Psoas muscle (tissue), 8 donors: Measurements from ENCODE around the gene ARHGDIA. TPM values are rescaled to one million over a fixed set of nuclear protein-coding genes. Genes with fewer than 3 reads are reported as not detected.
A peak's percentile ranks its signal among the peaks of the same experiment; 100 is the strongest.
"Not testable (repeated sequence)": the region's sequence is repeated elsewhere in the genome, so short reads cannot be mapped to it uniquely, and the experiment has no call there.

Experiments used
- ATAC-seq, 4 donors: fragments of 200-7000 bp; cut with Tn5 transposase; one replicate each; pipeline ENCODE4 v1.9.1; 2020; ENCODE audit warnings: moderate library complexity in 3 of 4, mild to moderate bottlenecking in 2 of 4
- DNase-seq, 2 donors: peaks; one replicate each; pipeline ENCODE4 v3.0.0-alpha.2; 2020
- H3K27ac ChIP-seq: fragments of 200-600 bp; one replicate; pipeline ENCODE4 v1.8.0; 2022
- H3K27me3 ChIP-seq, 3 donors: fragments of 200-600 bp in 1 of 3; one replicate each; pipeline versions ENCODE4 v1.6.1 to v1.8.0; 2013 to 2022; ENCODE audit warnings: low read length in 2 of 3, mild to moderate bottlenecking in 2 of 3, moderate library complexity in 1 of 3; ENCODE audit not compliant: insufficient read depth in 3 of 3
- H3K36me3 ChIP-seq, 2 donors: fragments of 200-600 bp in 1 of 2; one replicate each; pipeline versions ENCODE4 v1.6.1 to v1.8.0; 2013 to 2022; ENCODE audit warnings: low read depth in 1 of 2, mild to moderate bottlenecking in 1 of 2, moderate library complexity in 1 of 2; ENCODE audit not compliant: insufficient read depth in 1 of 2
- H3K4me1 ChIP-seq: fragments of 200-600 bp; one replicate; pipeline ENCODE4 v1.8.0; 2022
- H3K4me3 ChIP-seq: fragments of 200-600 bp; one replicate; pipeline ENCODE4 v1.8.0; 2022; ENCODE audit warnings: mild to moderate bottlenecking
- H3K9me3 ChIP-seq: fragments of 200-600 bp; one replicate; pipeline ENCODE4 v1.8.0; 2022
- CTCF ChIP-seq: fragments of 200-600 bp; IDR thresholded peaks from one replicate; pipeline ENCODE4 v1.8.0; 2022; ENCODE audit warnings: antibody characterized with exemption
- WGBS, 3 donors: extraction: QIAGEN DNeasy Blood & Tissue Kit; methylation state at CpG; one replicate each; pipeline versions ENCODE4 v1.1.6 to v1.1.7; 2013; 5-methylcytosine and 5-hydroxymethylcytosine counted together
- intact Hi-C, 2 donors: fragments of 100-400 bp; cut with DNase I; formaldehyde crosslinking; loops; one replicate each; pipeline versions ENCODE4 v1.11.0 to v1.14.2; 2022
- polyA plus RNA-seq, 3 donors: library from polyadenylated mRNA; stranded (reverse); fragments of 200-250 nt; gene quantifications; one replicate each; pipeline ENCODE4 v1.2.3, GENCODE V29; 2013
- total RNA-seq, 4 donors: library from RNA; stranded (reverse); fragmentation: NEBNext Ultra II Directional in 2 of 4; extraction: Animal tissue kit (Norgen Biotek cat#: 25700) in 2 of 4; gene quantifications; one replicate each; pipeline versions ENCODE4 v1.2.1 to v1.2.4, GENCODE V29; 2021 to 2023
- donor health status: healthy with polysubstance abuse.
- donor health status: DM: no; HTN: no; CAD: no; lungs with moderate emphysema.
- donor health status: Bipolar disorder and iron deficiency.
- donor health status: healthy.
- donor health status: DM: yes; HTN: yes; CAD: no.
- donor health status: DM: no; HTN: no; CAD: no.
- donor health status: DM: no; HTN: no; CAD: no.
- donor health status: DM: yes; HTN: yes; CAD: no.

Gene ARHGDIA
- total and polyA plus RNA-seq, 7 donors = 79.1 to 268 (median 149) TPM

GRCh38 chr17:81842378-81842724 is 28.8 kb downstream of the ARHGDIA start:
- Histone ChIP-seq H3K36me3 (peaks cover 10 to 47% of the 10 kb centered on the region in 2 donors), H3K27me3 (no peaks in the 10 kb centered on the region), H3K27ac (peak overlapping the region; percentile 98), H3K9me3 (no peaks in the 10 kb centered on the region), H3K4me3 (no peak overlapping the region), H3K4me1 (peaks cover 58% of the 10 kb centered on the region)
- no peak for TF ChIP-seq CTCF
- DNase-seq (no peak), ATAC-seq (no peak)
- intact Hi-C loops = loop anchor here in 1 of 2 donors (2.0 kb wide), 1 partner anchor 16 kb away; no protein-coding TSS in a partner anchor
- WGBS, 3 donors = 90 to 94% (median 92%) methylated on average over 11 of the region's 11 CpGs

- H3K9me3 ChIP-seq = no peaks in the 10 kb centered on the region
- H3K27me3 ChIP-seq = no peaks in the 10 kb centered on the region
- peak overlapping the region; percentile 98 for H3K27ac ChIP-seq
- no peak for ATAC-seq
- no peak for DNase-seq
- WGBS, 3 donors = 57 to 84% (median 66%) methylated on average over 15 of the region's 15 CpGs
- peaks cover 60% of the 10 kb centered on the region for H3K4me1 ChIP-seq
- intact Hi-C loops = loop anchor here in 1 of 2 donors (2.0 kb wide), 1 partner anchor 17 kb away; no protein-coding TSS in a partner anchor
- peak overlapping the region; percentile 48 for H3K4me3 ChIP-seq
- H3K36me3 ChIP-seq = peaks cover 6 to 42% of the 10 kb centered on the region in 2 donors
- no peak for TF ChIP-seq CTCF
Measured at GRCh38 chr17:81841866-81842265, 29.3 kb downstream of the ARHGDIA start.

- Histone ChIP-seq H3K27ac (peak overlapping the region; percentile 98), H3K9me3 (no peaks in the 10 kb centered on the region), H3K36me3 (peaks cover 4 to 34% of the 10 kb centered on the region in 2 donors), H3K27me3 (no peaks in the 10 kb centered on the region), H3K4me1 (peaks cover 63% of the 10 kb centered on the region), H3K4me3 (peak overlapping the region; percentile 48)
- ATAC-seq = peak; percentile 69 to 82 (median 77)
- intact Hi-C loops = no loop called here
- TF ChIP-seq CTCF = no peak
- 28 to 40% (median 31%) methylated on average over 38 to 40 of the region's 40 CpGs for WGBS, 3 donors
- DNase-seq = peak; percentile 75 to 89
Measured at GRCh38 chr17:81840826-81841778, 30.0 kb downstream of the ARHGDIA start.

GRCh38 chr17:81840059-81840458 is 31.1 kb downstream of the ARHGDIA start:
- H3K4me1 ChIP-seq = peaks cover 70% of the 10 kb centered on the region
- peak overlapping the region; percentile 48 for H3K4me3 ChIP-seq
- H3K27me3 ChIP-seq, intact Hi-C loops, H3K9me3 ChIP-seq, DNase-seq, ATAC-seq: not testable (repeated sequence)
- WGBS, 3 donors = 63 to 79% (median 72%) methylated on average over 5 of the region's 5 CpGs
- H3K36me3 ChIP-seq = peaks cover 4 to 24% of the 10 kb centered on the region in 2 donors
- H3K27ac ChIP-seq = peak overlapping the region; percentile 98

- H3K27me3 ChIP-seq = no peaks in the 10 kb centered on the region
- 33 to 56% (median 36%) methylated on average over 15 of the region's 15 CpGs for WGBS, 3 donors
- peak overlapping the region; percentile 98 for H3K27ac ChIP-seq
- peak overlapping the region; percentile 20 for H3K4me3 ChIP-seq
- TF ChIP-seq CTCF = no peak
- ATAC-seq (peak in 1 of 4 donors; percentile 35), DNase-seq (no peak)
- H3K4me1 ChIP-seq = peaks cover 70% of the 10 kb centered on the region
- intact Hi-C loops = no loop called here
- H3K9me3 ChIP-seq = no peaks in the 10 kb centered on the region
- H3K36me3 ChIP-seq = peaks cover 4 to 16% of the 10 kb centered on the region in 2 donors
Measured at GRCh38 chr17:81839301-81839700, 31.8 kb downstream of the ARHGDIA start.
